Measurements from ENCODE around the gene PTPRM.

- no peak for TF ChIP-seq POLR2A (IDR thresholded peaks at IDR 0.05)
- TF ChIP-seq CTCF (IDR thresholded peaks at IDR 0.05), result no peak
These were observed 217.1 kb downstream of the PTPRM start for GRCh38 chr18:7784171-7784570.
